Immature natural killer cell (primary cell): ENCODE results near the gene ALG11. TPM values are rescaled to one million over a fixed set of nuclear protein-coding genes. Genes with fewer than 3 reads are reported as not detected.

Source experiments
- DNase-seq, 3 donors: peaks; one replicate each; pipeline ENCODE4 v3.0.0; 2022; ENCODE audit warnings: mixed read lengths in 1 of 3
- H3K27ac Mint-ChIP-seq, 6 donors: one replicate each; pipeline ENCODE4 v1.8.0; 2020; ENCODE audit warnings: mixed read lengths in 6 of 6, mild to moderate bottlenecking in 5 of 6, inconsistent platforms in 4 of 6, moderate library complexity in 3 of 6
- H3K27me3 Mint-ChIP-seq, 3 donors: one replicate each; pipeline ENCODE4 v1.8.0; 2020 to 2021; ENCODE audit warnings: low read depth in 3 of 3, mild to moderate bottlenecking in 3 of 3, mixed read lengths in 3 of 3, moderate library complexity in 3 of 3, inconsistent platforms in 1 of 3
- H3K36me3 Mint-ChIP-seq, 3 donors: one replicate each; pipeline ENCODE4 v1.8.0; 2020; ENCODE audit warnings: mixed read lengths in 3 of 3, inconsistent platforms in 2 of 3, mild to moderate bottlenecking in 2 of 3
- H3K4me1 Mint-ChIP-seq, 2 donors: one replicate each; pipeline ENCODE4 v1.8.0; 2020; ENCODE audit warnings: inconsistent platforms in 2 of 2, mild to moderate bottlenecking in 2 of 2, mixed read lengths in 2 of 2, moderate library complexity in 1 of 2
- H3K4me3 Mint-ChIP-seq, 5 donors: one replicate each; pipeline ENCODE4 v1.8.0; 2020; ENCODE audit warnings: mild to moderate bottlenecking in 5 of 5, mixed read lengths in 5 of 5, inconsistent platforms in 3 of 5, moderate library complexity in 3 of 5
- H3K9me3 Mint-ChIP-seq, 6 donors: one replicate each; pipeline ENCODE4 v1.8.0; 2020; ENCODE audit warnings: mild to moderate bottlenecking in 6 of 6, mixed read lengths in 6 of 6, inconsistent platforms in 4 of 6, moderate library complexity in 3 of 6
- polyA plus RNA-seq, 3 donors: library from polyadenylated mRNA; unstranded; fragments of 300-500 nt; fragmentation: Illumina TruSeq; gene quantifications; one replicate each; pipeline ENCODE4 v1.2.3, GENCODE V29; 2021

Gene ALG11
- polyA plus RNA-seq, 3 donors from 2014 or later = 15.3 to 39.8 (median 20.1) TPM

DNA sequence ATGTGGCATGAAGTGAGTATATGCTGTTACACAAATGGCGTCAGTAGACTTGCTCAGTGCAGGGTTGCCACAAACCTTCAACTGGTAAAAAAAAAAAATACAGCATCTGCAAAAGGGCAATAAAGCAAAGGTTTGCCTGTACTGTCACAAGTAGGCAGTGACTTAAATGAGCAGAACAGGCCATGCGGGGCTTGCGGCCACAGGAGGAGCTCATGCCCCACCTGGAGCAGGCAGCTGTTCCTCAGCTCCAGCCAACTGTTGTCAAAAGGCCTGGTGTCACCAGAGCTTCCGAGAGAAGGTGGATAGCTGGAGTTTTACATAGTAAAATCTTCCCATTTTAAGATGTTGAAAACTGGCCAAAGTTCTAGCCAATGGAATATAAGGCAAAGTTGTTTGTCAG lies 8.7 kb upstream of the ALG11 start:
- H3K36me3 Mint-ChIP-seq = no peaks in the 10 kb centered on the region
- DNase-seq = no peak
- H3K27me3 Mint-ChIP-seq = peaks cover 6 to 10% (median 10%) of the 10 kb centered on the region in 3 donors
- no peak overlapping the region for H3K27ac Mint-ChIP-seq
- no peaks in the 10 kb centered on the region for H3K4me1 Mint-ChIP-seq
- H3K4me3 Mint-ChIP-seq = no peak overlapping the region
- H3K9me3 Mint-ChIP-seq = peaks cover 0 to 1% (median 0%) of the 10 kb centered on the region in 6 donors

DNA sequence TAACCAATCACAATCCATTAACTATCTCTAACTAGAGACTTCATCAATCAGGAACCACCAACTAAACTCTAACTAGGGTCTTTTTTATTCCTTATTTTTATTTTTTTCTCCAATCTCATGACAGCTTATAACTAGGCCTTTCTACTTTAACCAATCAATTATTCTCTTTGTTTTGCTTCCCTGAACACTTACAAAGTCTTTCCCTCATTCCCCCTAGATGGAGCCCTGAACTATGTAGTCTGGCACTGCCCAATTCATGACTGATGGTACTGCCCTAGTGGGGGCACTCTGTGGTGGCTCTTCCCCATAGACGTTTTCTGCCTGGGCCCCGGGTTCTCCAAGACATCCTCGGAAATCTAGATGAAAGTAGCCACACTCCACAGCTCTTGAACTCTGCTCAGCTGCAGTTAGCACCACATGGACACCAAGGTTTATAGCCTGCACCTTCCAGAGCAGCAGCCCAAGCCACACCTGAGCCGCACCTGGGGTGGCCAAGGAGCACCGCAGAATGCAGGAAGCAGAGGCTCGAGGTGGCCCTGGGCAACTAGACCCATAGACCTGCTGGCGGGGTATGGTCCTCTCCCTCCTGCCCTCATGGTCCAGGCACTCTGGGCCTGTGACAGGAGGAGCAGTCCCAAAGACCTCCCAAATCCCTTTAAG lies 7.6 kb upstream of the ALG11 start:
- no peak overlapping the region for H3K4me3 Mint-ChIP-seq
- no peaks in the 10 kb centered on the region for H3K4me1 Mint-ChIP-seq
- no peak overlapping the region for H3K27ac Mint-ChIP-seq
- H3K27me3 Mint-ChIP-seq = peaks cover 2 to 10% (median 8%) of the 10 kb centered on the region in 3 donors
- no peaks in the 10 kb centered on the region for H3K36me3 Mint-ChIP-seq
- DNase-seq = no peak
- H3K9me3 Mint-ChIP-seq = peaks cover 0 to 1% (median 0%) of the 10 kb centered on the region in 6 donors

DNA sequence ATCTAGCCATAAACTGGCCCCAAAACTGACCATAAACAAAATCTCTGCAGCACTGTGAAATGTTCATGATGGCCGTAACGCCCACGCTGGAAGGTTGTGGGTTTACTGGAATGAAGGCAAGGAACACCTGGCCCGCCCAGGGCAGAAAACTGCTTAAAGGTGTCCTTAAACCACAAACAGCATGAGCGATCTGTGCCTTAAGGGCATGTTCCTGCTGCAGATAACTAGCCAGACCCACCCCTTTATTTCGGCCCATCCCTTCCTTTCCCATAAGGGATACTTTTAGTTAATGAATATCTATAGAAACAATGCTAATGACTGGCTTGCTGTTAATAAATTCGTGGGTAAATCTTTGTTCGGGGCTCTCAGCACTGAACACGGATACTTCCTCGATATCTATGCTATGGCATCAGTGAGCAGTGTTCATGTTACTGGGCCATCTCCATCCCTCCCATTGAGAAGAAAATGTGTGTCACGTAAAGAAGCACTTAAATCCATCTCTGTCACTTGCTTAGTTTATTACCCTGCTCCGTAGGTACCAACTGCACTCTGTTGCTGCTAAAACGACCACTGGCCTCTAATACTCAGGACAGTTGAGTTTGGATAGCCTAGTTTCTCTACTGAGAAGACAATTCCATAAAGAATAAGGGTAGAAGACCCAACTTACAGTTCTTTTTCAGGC lies 6.2 kb upstream of the ALG11 start:
- H3K27me3 Mint-ChIP-seq = peaks cover 1 to 11% (median 8%) of the 10 kb centered on the region in 3 donors

DNA sequence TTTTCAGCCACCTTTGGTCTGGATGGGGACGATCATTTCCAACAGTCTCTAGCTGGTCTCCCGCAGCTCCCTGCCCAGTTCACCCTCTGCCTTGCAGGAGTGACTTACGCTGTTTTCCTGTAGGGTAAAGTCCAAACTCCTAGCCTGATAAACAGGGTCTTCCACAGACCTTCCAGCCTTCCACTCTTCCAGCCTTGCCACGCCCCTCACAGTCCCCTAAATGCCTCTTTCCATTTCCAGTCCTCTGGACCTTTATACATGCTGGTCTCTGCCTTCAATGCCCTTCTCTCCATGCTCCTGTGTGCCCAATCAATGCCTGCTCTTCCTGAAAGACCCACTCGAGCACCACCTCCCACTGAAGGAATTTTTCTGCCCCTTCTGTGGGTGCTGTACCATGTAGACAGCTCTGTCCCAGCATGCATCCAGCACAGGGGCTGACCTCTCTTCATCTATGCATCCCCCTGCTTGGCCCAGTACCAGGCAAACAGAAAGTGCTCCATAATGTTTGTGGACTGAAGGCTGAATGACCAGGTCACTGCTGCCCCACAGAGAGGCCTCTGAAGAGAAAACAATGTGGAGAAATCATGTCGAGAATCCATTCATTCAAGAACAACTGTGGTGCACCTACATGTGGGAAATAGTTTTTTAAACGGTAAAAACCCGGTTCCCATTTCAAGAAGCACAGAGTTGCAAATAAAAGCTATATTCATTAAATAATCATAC lies 5.5 kb upstream of the ALG11 start:
- Mint-ChIP-seq H3K36me3 (no peaks in the 10 kb centered on the region), H3K27me3 (peaks cover 5 to 15% (median 8%) of the 10 kb centered on the region in 3 donors), H3K4me3 (no peak overlapping the region), H3K27ac (no peak overlapping the region), H3K9me3 (peaks cover 0 to 1% (median 0%) of the 10 kb centered on the region in 6 donors), H3K4me1 (peaks cover 5 to 8% of the 10 kb centered on the region in 2 donors)
- no peak for DNase-seq

More for the DNA sequence above, 6.2 kb upstream of the ALG11 start:
- H3K9me3 Mint-ChIP-seq = peaks cover 0 to 1% (median 0%) of the 10 kb centered on the region in 6 donors
- H3K27ac Mint-ChIP-seq = no peak overlapping the region
- no peak for DNase-seq
- peaks cover 2 to 3% of the 10 kb centered on the region in 2 donors for H3K4me1 Mint-ChIP-seq
- no peak overlapping the region for H3K4me3 Mint-ChIP-seq
- no peaks in the 10 kb centered on the region for H3K36me3 Mint-ChIP-seq

DNA sequence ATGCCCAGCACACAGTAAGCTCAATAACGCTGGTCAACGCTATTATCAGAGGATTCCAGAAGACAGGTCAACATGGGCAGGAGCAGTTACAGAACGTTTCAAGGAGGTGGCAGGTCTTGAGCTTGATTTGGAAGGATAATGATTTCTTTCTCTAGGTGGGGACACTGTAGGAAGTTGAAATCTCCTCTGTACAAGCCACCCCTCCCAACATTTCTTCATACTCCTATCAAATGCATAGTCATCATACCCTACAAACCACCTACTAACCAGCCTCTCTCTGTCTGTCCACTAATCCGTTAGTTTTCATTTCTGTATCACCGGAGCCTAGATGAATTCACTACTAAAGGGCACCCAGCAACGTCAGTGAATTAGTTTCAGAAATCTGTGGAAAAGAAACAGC lies 2.3 kb upstream of the ALG11 start:
- Mint-ChIP-seq H3K27me3 (peaks cover 5 to 17% (median 10%) of the 10 kb centered on the region in 3 donors), H3K4me3 (peak overlapping the region; percentile 3 to 100 (median 18)), H3K4me1 (peaks cover 16 to 27% of the 10 kb centered on the region in 2 donors), H3K9me3 (peaks cover 0 to 1% (median 0%) of the 10 kb centered on the region in 6 donors), H3K27ac (no peak overlapping the region), H3K36me3 (no peaks in the 10 kb centered on the region)
- DNase-seq = no peak

DNA sequence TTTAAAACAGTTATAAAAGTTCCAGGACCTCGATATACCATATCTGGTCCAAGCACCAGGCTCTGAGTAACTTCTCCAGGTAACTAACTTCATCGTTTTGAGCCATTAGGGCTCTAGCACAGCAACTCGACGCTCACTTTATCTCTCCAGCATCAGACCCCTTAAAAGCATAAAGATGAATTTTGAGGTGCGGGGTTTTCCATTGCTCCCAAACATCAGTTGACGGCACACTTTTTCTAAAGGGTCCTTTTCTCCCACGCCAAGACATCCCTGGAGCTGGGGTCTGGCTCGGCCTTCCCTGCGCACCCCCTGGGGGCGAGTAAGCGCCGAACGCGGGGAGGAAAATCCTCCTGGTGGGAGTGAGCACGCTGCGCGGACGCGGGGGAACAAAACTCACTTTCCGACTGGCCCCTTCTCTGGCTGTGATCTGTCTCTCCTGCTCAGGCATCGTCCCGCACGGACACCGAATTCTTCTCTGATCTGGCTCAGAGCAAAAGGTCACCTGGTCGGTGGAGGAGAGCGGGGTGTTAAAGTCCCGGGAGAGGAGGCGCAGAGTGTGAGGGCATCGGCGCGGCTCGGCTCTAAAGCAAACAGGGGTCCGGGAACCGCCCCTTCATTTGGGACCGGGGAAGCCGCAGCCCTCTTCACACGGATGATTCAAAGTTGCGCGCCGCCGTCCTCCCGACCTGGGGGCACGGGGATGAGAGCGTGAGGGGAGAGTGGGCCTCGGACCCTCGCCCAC lies 1.1 kb upstream of the ALG11 start, which contains the start of gene ATP7B:
ATP7B (minus strand) TSS at position 561 of the 742 bp plus-strand sequence; CDS start at position 448, 113 bp downstream.
- H3K36me3 Mint-ChIP-seq = peaks cover 0 to 5% (median 0%) of the 10 kb centered on the region in 3 donors
- peaks cover 18 to 35% of the 10 kb centered on the region in 2 donors for H3K4me1 Mint-ChIP-seq
- peak in 2 of 3 donors; percentile 5 to 10 for DNase-seq
- peaks cover 5 to 15% (median 6%) of the 10 kb centered on the region in 3 donors for H3K27me3 Mint-ChIP-seq
- peak within 1 kb of the TSS; percentile 97 to 100 (median 100) for H3K4me3 Mint-ChIP-seq
- H3K27ac Mint-ChIP-seq = peak within 1 kb of the TSS; percentile 89 to 97 (median 90)
- H3K9me3 Mint-ChIP-seq = peaks cover 0 to 1% (median 0%) of the 10 kb centered on the region in 6 donors

DNA sequence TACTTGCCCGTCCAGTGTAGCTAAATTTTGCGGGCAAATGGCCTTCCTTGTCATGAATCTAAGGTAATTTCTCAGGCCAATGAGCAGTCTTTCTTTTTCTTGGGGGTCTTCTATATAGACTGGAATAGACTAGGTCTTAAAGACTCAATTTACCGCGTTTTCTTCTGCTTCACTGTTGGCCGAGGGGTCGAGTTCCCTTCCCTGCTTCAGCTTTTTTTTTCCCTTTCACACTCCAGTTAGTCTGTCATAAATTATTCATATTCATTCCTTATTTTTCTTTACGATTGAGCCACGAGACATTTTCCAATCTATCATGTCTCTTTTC lies 276 bp downstream of the ALG11 start:
- H3K36me3 Mint-ChIP-seq = peaks cover 0 to 5% (median 0%) of the 10 kb centered on the region in 3 donors
- H3K4me3 Mint-ChIP-seq = peak overlapping the region; percentile 97 to 100 (median 100)
- no peaks in the 10 kb centered on the region for H3K9me3 Mint-ChIP-seq
- H3K4me1 Mint-ChIP-seq = peaks cover 23 to 39% of the 10 kb centered on the region in 2 donors
- H3K27ac Mint-ChIP-seq = peak overlapping the region; percentile 89 to 97 (median 90)
- H3K27me3 Mint-ChIP-seq = peaks cover 5 to 9% (median 5%) of the 10 kb centered on the region in 3 donors
- no peak for DNase-seq

DNA sequence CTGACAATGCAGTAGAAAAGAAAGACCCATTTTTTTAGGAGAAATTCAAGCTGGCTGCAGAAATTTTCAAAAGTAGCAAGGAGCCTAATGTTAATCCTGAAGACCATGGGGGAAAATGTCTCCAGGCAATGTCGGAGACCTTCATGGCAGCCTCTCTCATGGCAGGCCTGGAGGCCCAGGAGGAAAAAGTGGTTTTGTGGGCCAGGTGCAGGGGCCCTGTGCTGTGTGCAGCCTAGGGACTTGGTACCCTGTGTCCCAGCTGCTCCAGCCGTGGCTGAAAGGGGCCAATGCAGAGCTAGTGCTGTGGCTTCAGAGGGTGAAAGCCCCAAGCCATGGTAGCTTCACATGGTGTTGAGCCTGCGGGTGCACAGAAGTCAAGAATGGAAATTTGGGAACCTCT lies 4.1 kb downstream of the ALG11 start:
- DNase-seq = no peak
- Mint-ChIP-seq H3K4me3 (no peak overlapping the region), H3K9me3 (no peaks in the 10 kb centered on the region), H3K4me1 (peaks cover 27 to 59% of the 10 kb centered on the region in 2 donors), H3K27me3 (peaks cover under 1 to 5% (median 4%) of the 10 kb centered on the region in 3 donors), H3K27ac (no peak overlapping the region), H3K36me3 (peaks cover 10 to 25% (median 11%) of the 10 kb centered on the region in 3 donors)

DNA sequence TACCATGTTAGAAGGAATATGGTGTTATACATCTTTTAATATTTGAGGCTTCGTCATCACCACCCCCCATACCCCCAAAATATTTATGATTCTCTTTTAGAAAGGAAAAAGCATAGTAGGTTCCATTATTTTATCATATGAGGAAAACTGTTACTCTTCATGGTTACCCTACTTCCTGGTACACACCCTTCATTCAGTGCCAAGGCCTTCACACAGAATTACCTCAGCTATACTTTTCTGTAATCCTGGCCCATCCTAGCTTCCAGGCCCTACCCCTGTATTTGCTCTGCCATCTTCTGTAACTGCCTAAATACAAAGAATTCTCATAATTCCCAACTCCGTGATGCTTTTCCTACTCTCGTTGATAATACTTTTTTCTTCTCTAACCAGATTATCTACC lies 8.0 kb downstream of the ALG11 start:
- H3K36me3 Mint-ChIP-seq = peaks cover 19 to 36% (median 21%) of the 10 kb centered on the region in 3 donors

DNA sequence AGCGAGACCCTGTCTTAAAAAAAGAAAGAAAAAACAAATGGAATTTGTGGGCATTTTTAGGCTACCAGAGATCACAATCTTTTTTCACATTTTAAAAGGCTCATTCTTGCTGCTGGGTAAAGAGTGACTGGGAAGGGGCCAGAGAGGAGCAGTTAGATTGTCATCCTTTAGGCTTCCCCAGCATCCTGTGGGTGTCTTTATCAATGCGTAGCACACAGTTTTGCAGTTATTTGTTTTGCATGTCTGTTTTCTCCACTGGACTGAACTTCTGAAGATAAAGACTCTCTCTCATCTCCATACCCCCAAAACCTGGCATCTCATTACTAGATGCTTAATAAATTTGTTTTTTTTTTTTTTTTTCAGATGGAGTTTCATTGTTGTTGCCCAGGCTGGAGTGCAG lies 10.2 kb downstream of the ALG11 start:
- DNase-seq = no peak
- Mint-ChIP-seq H3K4me1 (peaks cover 30 to 51% of the 10 kb centered on the region in 2 donors), H3K27ac (no peak overlapping the region), H3K9me3 (no peaks in the 10 kb centered on the region), H3K36me3 (peaks cover 38 to 47% (median 39%) of the 10 kb centered on the region in 3 donors), H3K4me3 (no peak overlapping the region), H3K27me3 (peaks cover 0 to 1% (median 0%) of the 10 kb centered on the region in 3 donors)

More for the DNA sequence above, 8.0 kb downstream of the ALG11 start:
- Mint-ChIP-seq H3K4me3 (no peak overlapping the region), H3K9me3 (no peaks in the 10 kb centered on the region), H3K27ac (no peak overlapping the region), H3K27me3 (peaks cover 0 to 1% (median 0%) of the 10 kb centered on the region in 3 donors), H3K4me1 (peaks cover 18 to 41% of the 10 kb centered on the region in 2 donors)
- DNase-seq = no peak

DNA sequence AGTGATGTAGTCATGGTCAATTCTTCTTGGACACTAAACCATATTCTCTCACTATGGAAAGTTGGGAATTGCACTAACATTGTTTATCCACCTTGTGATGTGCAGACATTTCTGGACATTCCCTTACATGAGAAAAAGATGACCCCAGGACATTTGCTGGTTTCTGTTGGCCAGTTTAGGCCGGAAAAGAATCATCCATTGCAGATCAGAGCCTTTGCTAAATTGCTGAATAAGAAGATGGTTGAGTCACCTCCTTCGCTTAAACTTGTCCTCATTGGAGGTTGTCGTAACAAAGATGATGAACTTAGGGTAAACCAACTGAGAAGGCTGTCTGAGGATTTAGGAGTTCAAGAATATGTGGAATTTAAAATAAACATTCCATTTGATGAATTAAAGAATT lies 12.3 kb downstream of the ALG11 start, which contains the start of gene UTP14C:
UTP14C (plus strand) TSS at position 211 of the 400 bp plus-strand sequence. CDS start 4,114 bp downstream, outside the sequence.
- no peak for DNase-seq
- peaks cover 0 to 1% (median 0%) of the 10 kb centered on the region in 3 donors for H3K27me3 Mint-ChIP-seq
- H3K4me3 Mint-ChIP-seq = no peak within 1 kb of the TSS
- H3K36me3 Mint-ChIP-seq = peaks cover 53 to 56% (median 54%) of the 10 kb centered on the region in 3 donors
- H3K9me3 Mint-ChIP-seq = no peaks in the 10 kb centered on the region
- H3K4me1 Mint-ChIP-seq = peaks cover 23 to 41% of the 10 kb centered on the region in 2 donors
- H3K27ac Mint-ChIP-seq = no peak within 1 kb of the TSS

DNA sequence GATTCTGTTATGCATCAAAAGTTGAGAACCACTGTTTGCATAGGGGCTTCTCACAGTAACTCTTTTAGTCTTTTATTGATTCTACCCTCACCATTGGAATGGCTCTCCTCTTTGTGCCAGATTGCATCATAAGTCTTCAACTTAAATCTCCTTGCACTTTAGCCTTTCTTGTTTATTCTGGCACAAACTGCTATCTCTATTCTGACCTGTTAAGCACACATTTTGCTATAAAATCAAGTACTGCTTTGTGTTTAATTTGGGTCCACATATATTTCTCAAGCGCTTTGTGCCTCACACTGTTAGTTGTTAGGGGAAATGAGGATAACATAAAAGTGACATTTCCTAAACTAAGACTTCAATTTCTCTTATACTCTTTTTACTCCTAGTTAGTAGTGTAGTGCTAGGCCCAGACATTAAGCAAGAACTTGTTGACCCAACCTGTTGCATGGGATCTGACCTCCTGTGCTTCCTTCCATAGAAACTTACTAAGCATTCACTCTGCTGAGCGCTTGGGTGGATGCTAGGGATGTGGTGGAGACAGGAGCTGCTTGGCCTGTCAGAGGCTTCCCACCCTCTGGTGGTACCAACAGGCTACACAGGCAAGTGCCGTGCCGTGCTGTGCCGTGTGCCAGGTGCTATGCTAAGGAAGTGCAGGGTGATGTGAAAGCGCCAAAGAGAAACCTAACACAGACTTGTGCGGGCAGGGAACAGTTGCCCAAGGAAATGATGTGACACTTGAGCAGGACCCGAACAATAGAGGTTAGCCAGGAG lies 13.5 kb downstream of the ALG11 start:
- Mint-ChIP-seq H3K4me1 (peaks cover 23 to 48% of the 10 kb centered on the region in 2 donors), H3K4me3 (no peak overlapping the region), H3K27me3 (peaks cover 0 to 4% (median under 1%) of the 10 kb centered on the region in 3 donors), H3K9me3 (no peaks in the 10 kb centered on the region), H3K36me3 (peaks cover 49 to 58% (median 50%) of the 10 kb centered on the region in 3 donors), H3K27ac (no peak overlapping the region)
- DNase-seq = no peak
